IMR-90 (cell line): ENCODE results near the gene TRAF3IP1. TPM values are rescaled to one million over a fixed set of nuclear protein-coding genes. Genes with fewer than 3 reads are reported as not detected.

Experiments used
- ATAC-seq: fragments of 200-7000 bp; cut with Tn5 transposase; 2 replicates; pipeline ENCODE4 v1.9.1; 2020; ENCODE audit warnings: low read depth, mild to moderate bottlenecking, moderate library complexity
- BruUV-seq: library from RNA; stranded (reverse); fragments of 400-500 nt; replicated peaks from 2 replicates; lab custom pipeline; 2021; lab: Mats Ljungman, UMichigan
- CTCF ChIA-PET: fragments of 300-600 bp; formaldehyde crosslinking; extraction: SDS; loops from one replicate; lab custom pipeline; 2021; ENCODE audit warnings: antibody characterized with exemption; lab: Yijun Ruan, JAX
- POLR2A ChIA-PET: fragments of 300-600 bp; sonication (Branson Sonifier 250); formaldehyde crosslinking; loops from one replicate; lab custom pipeline; 2022; ENCODE audit warnings: antibody characterized with exemption; ENCODE audit not compliant: unreplicated experiment; lab: Charles Lee
- DNase-seq: peaks from one replicate; pipeline ENCODE4 v3.0.0; 2013
- H2AFZ ChIP-seq: replicated peaks from 2 replicates; pipeline ENCODE3; 2013; ENCODE audit warnings: low read length, mild to moderate bottlenecking; ENCODE audit not compliant: poor library complexity
- H2AK5ac ChIP-seq: 2 replicates; pipeline ENCODE4 v1.6.1; 2013; ENCODE audit warnings: low read depth, low read length, inconsistent platforms
- H2AK9ac ChIP-seq: replicated peaks from 2 replicates; pipeline ENCODE3; 2013; ENCODE audit warnings: mild to moderate bottlenecking, low read depth, low read length, moderate library complexity; ENCODE audit not compliant: poor library complexity
- H2BK120ac ChIP-seq: 2 replicates; pipeline ENCODE4 v1.6.1; 2013; ENCODE audit warnings: low read depth, low read length, inconsistent platforms
- H2BK15ac ChIP-seq: 3 replicates; pipeline ENCODE4 v1.6.1; 2013; ENCODE audit warnings: low read depth, low read length, inconsistent platforms
- H2BK20ac ChIP-seq: 2 replicates; pipeline ENCODE4 v1.6.1; 2013; ENCODE audit warnings: low read depth, mild to moderate bottlenecking, inconsistent platforms, low read length, moderate library complexity
- H2BK5ac ChIP-seq: 2 replicates; pipeline ENCODE4 v1.6.1; 2013; ENCODE audit warnings: mild to moderate bottlenecking, low read depth, low read length, inconsistent platforms; ENCODE audit not compliant: poor library complexity, severe bottlenecking
- H3K14ac ChIP-seq: replicated peaks from 2 replicates; pipeline ENCODE4 v1.6.1; 2013; ENCODE audit warnings: low read depth, low read length, inconsistent platforms
- H3K18ac ChIP-seq: 2 replicates; pipeline ENCODE4 v1.6.1; 2013; ENCODE audit warnings: low read depth, low read length, control low read depth
- H3K23ac ChIP-seq: 2 replicates; pipeline ENCODE4 v1.6.1; 2013; ENCODE audit warnings: low read depth, low read length, inconsistent platforms
- H3K27ac ChIP-seq: 2 replicates; pipeline ENCODE4 v1.5.1; 2013; ENCODE audit warnings: mild to moderate bottlenecking, control low read depth, low read length; ENCODE audit not compliant: insufficient read depth
- H3K27me3 ChIP-seq: 2 replicates; pipeline ENCODE4 v1.6.1; 2013; ENCODE audit warnings: low read length; ENCODE audit not compliant: control insufficient read depth, insufficient read depth
- H3K36me3 ChIP-seq: 2 replicates; pipeline ENCODE4 v1.6.1; 2013; ENCODE audit warnings: low read length, mixed read lengths; ENCODE audit not compliant: control insufficient read depth, insufficient read depth
- H3K4ac ChIP-seq: 2 replicates; pipeline ENCODE4 v1.6.1; 2013; ENCODE audit warnings: low read depth, low read length, inconsistent platforms
- H3K4me1 ChIP-seq: 2 replicates; pipeline ENCODE4 v1.6.1; 2013; ENCODE audit warnings: low read length, mixed read lengths; ENCODE audit not compliant: control insufficient read depth, insufficient read depth
- H3K4me2 ChIP-seq: 2 replicates; pipeline ENCODE4 v1.6.1; 2013; ENCODE audit warnings: low read depth, mild to moderate bottlenecking, control low read depth, low read length, moderate library complexity
- H3K4me3 ChIP-seq: 2 replicates; pipeline ENCODE4 v1.5.1; 2013; ENCODE audit warnings: low read depth, mild to moderate bottlenecking, control low read depth, low read length, moderate library complexity; ENCODE audit not compliant: insufficient read depth
- H3K56ac ChIP-seq: 2 replicates; pipeline ENCODE4 v1.6.1; 2013; ENCODE audit warnings: low read length, inconsistent platforms; ENCODE audit not compliant: insufficient read depth; ENCODE audit errors: extremely low read depth
- H3K79me1 ChIP-seq, 2 experiments: 2 replicates each; pipeline ENCODE4 v1.6.1; 2013; ENCODE audit warnings: low read length in 2 of 2, inconsistent platforms in 1 of 2, low read depth in 1 of 2
- H3K9ac ChIP-seq: 2 replicates; pipeline ENCODE4 v1.6.1; 2013; ENCODE audit warnings: low read depth, low read length, control low read depth
- H3K9me1 ChIP-seq: 2 replicates; pipeline ENCODE4 v1.6.1; 2013; ENCODE audit warnings: low read length, inconsistent platforms; ENCODE audit not compliant: insufficient read depth
- H3K9me3 ChIP-seq: 2 replicates; pipeline ENCODE4 v1.6.1; 2013; ENCODE audit warnings: low read length; ENCODE audit not compliant: control insufficient read depth, insufficient read depth
- H4K20me1 ChIP-seq: 2 replicates; pipeline ENCODE4 v1.6.1; 2013; ENCODE audit warnings: low read length, inconsistent platforms; ENCODE audit not compliant: insufficient read depth
- H4K5ac ChIP-seq: 2 replicates; pipeline ENCODE4 v1.6.1; 2013; ENCODE audit warnings: mild to moderate bottlenecking, low read depth, low read length, control low read depth
- H4K8ac ChIP-seq, 2 experiments: 2 replicates each; pipeline ENCODE4 v1.6.1; 2013; ENCODE audit warnings: low read depth in 2 of 2, low read length in 2 of 2, control low read depth in 1 of 2, inconsistent platforms in 1 of 2
- H4K91ac ChIP-seq: 2 replicates; pipeline ENCODE4 v1.6.1; 2013; ENCODE audit warnings: low read depth, low read length, inconsistent platforms; ENCODE audit not compliant: insufficient read depth
- BHLHE40 ChIP-seq: fragments of 150-350 bp; IDR thresholded peaks from 2 replicates; pipeline ENCODE4 v1.6.1; 2016; ENCODE audit warnings: mild to moderate bottlenecking, low read depth, low read length
- NFE2L2 ChIP-seq: fragments of 150-350 bp; IDR thresholded peaks from 2 replicates; pipeline ENCODE4 v1.6.1; 2016; ENCODE audit warnings: low read depth, mild to moderate bottlenecking, low read length
- RAD21 ChIP-seq: IDR thresholded peaks from 2 replicates; pipeline ENCODE4 v1.6.1; 2012; ENCODE audit warnings: low read length, improper control_type of control experiment
- WGBS, 2 experiments: methylation state at CpG; one replicate each; pipeline versions ENCODE4 v1.1.5 to v1.1.7; 2013; ENCODE audit warnings: missing lambda C conversion rate in 2 of 2; ENCODE audit not compliant: insufficient read length in 1 of 2; ENCODE audit errors: extremely low coverage in 2 of 2; 5-methylcytosine and 5-hydroxymethylcytosine counted together
- dilution Hi-C: fragments of 300-500 bp; cut with HindIII; formaldehyde crosslinking; loops from one replicate; pipeline ENCODE4 v1.14.3; 2018; ENCODE audit warnings: low sequenced_read_pairs; ENCODE audit not compliant: unreplicated experiment
- in situ Hi-C: fragments of 300-500 bp; cut with MboI; formaldehyde crosslinking; loops from 3 replicates; pipeline ENCODE4 v1.14.3; 2019; ENCODE audit warnings: low sequenced_read_pairs, inconsistent platforms, mixed read lengths
- intact Hi-C: fragments of 100-400 bp; cut with micrococcal nuclease; formaldehyde crosslinking; loops from 2 replicates; pipeline ENCODE4 v1.10.0; 2022
- polyA plus RNA-seq, 3 experiments: library from polyadenylated mRNA; depleted of rRNA; stranded (reverse); fragments of >200 nt; gene quantifications; 2 replicates each; pipeline ENCODE4 v1.2.3, GENCODE V29; 2012; ENCODE audit warnings: low replicate concordance in 1 of 3
- total RNA-seq: library from RNA; depleted of rRNA; stranded (reverse); fragments of >200 nt; gene quantifications from 2 replicates; pipeline ENCODE4 v1.2.3, GENCODE V29; 2012

The TRAF3IP1 gene
- total and polyA plus RNA-seq, 2 of the 4 experiments (the other 2 are of a cell fraction): 5.9 to 8.3 TPM

GRCh38 chr2:238370094-238370822 is 49.9 kb downstream of the TRAF3IP1 start:
- Histone ChIP-seq H2AK5ac (no peak overlapping the region), H3K56ac (no peak overlapping the region), H3K23ac (no peak overlapping the region), H4K8ac (peak overlapping the region in 1 of 2 experiments; percentile 4; a peak in 1 of 4 replicates), H3K9me1 (no peaks in the 10 kb centered on the region; the same call in 1 of the 2 replicates), H2AFZ (peak overlapping the region; percentile 40), H2BK15ac (no peak overlapping the region), H2BK5ac (no peak overlapping the region), H3K18ac (no peak overlapping the region), H3K4me3 (no peak overlapping the region), H4K91ac (0 out of 2 replicates have a peak overlapping the region, but pooled peaks have one; percentile 11), H3K27ac (no peak overlapping the region), H3K9me3 (no peaks in the 10 kb centered on the region), H3K14ac (no peak overlapping the region), H3K27me3 (no peaks in the 10 kb centered on the region), H3K9ac (no peak overlapping the region), H3K79me1 (no peaks in the 10 kb centered on the region), H4K5ac (no peak overlapping the region), H3K4ac (no peak overlapping the region), H4K20me1 (no peaks in the 10 kb centered on the region), H3K36me3 (no peaks in the 10 kb centered on the region), H3K4me1 (no peaks in the 10 kb centered on the region), H2BK20ac (no peak overlapping the region), H2AK9ac (no peak overlapping the region), H2BK120ac (no peak overlapping the region), H3K4me2 (no peak overlapping the region)
- 96% methylated on average over 9 of the region's 10 CpGs; no CpG with 5 or more reads in 1 of the 2 experiments for WGBS, 2 experiments
- ChIA-PET CTCF (interaction anchor here (0.6 to 1.8 kb wide), 13 partner anchors 9 to 631 kb away, joined by 3 to 6 read pairs (median 3); no protein-coding TSS in a partner anchor), POLR2A (no interaction called here)
- BruUV-seq: no TSS peak
- ATAC-seq: peak; percentile 29; the same call in 1 of the 2 replicates
- dilution Hi-C loops (no loop called here), intact Hi-C loops (loop anchor here (1.0 to 10.0 kb wide), 6 partner anchors 93 to 632 kb away; partner anchors contain the start of gene TWIST2), in situ Hi-C loops (loop anchor here (25.0 kb wide), 1 partner anchor 592 kb away; no protein-coding TSS in a partner anchor)
- DNase-seq: no peak
- TF ChIP-seq BHLHE40 (no peak), NFE2L2 (no peak), RAD21 (no peak)
